ENCODE data around the gene NPAS2. TPM values are rescaled to one million over a fixed set of nuclear protein-coding genes. Genes with fewer than 3 reads are reported as not detected.

Gene NPAS2
- total RNA-seq, 2 donors from 2014 or later = 33.9 to 38.3 TPM

- Histone ChIP-seq H3K4me3 (no peak overlapping the region), H3K4me1 (no peaks in the 10 kb centered on the region), H3K27ac (no peak overlapping the region), H3K36me3 (no peaks in the 10 kb centered on the region), H3K9me3 (no peaks in the 10 kb centered on the region), H3K27me3 (no peaks in the 10 kb centered on the region), H3K9ac (ENCODE audit: low read depth in 2 of 2, low read length in 2 of 2) (no peak overlapping the region)
- TF ChIP-seq CTCF (IDR thresholded peaks at IDR 0.05) = no peak
- intact Hi-C loops (cut with DNase I) = no loop called here
- DNase-seq = no peak
These were observed 34.2 kb downstream of the NPAS2 start for GRCh38 chr2:100853909-100854810.

- Histone ChIP-seq H3K4me3 (no peak overlapping the region), H3K36me3 (no peaks in the 10 kb centered on the region), H3K4me1 (no peaks in the 10 kb centered on the region), H3K9me3 (no peaks in the 10 kb centered on the region), H3K27me3 (no peaks in the 10 kb centered on the region), H3K27ac (no peak overlapping the region), H3K9ac (ENCODE audit: low read depth in 2 of 2, low read length in 2 of 2) (no peak overlapping the region)
- DNase-seq = no peak
- intact Hi-C loops (cut with DNase I) = no loop called here
- no peak for TF ChIP-seq CTCF (IDR thresholded peaks at IDR 0.05)
These were observed 35.1 kb downstream of the NPAS2 start for GRCh38 chr2:100855084-100855483.

GRCh38 chr2:100855606-100856005 lies 35.7 kb downstream of the NPAS2 start:
- Histone ChIP-seq H3K9me3 (no peaks in the 10 kb centered on the region), H3K27me3 (no peaks in the 10 kb centered on the region), H3K4me1 (no peaks in the 10 kb centered on the region), H3K27ac (no peak overlapping the region), H3K9ac (ENCODE audit: low read depth in 2 of 2, low read length in 2 of 2) (no peak overlapping the region), H3K36me3 (no peaks in the 10 kb centered on the region), H3K4me3 (no peak overlapping the region)
- DNase-seq = no peak
- intact Hi-C loops (cut with DNase I) = no loop called here
- no peak for TF ChIP-seq CTCF (IDR thresholded peaks at IDR 0.05)

GRCh38 chr2:100856732-100857131 lies 36.8 kb downstream of the NPAS2 start:
- Histone ChIP-seq H3K36me3 (no peaks in the 10 kb centered on the region), H3K4me3 (no peak overlapping the region), H3K27me3 (no peaks in the 10 kb centered on the region), H3K27ac (no peak overlapping the region), H3K4me1 (no peaks in the 10 kb centered on the region), H3K9me3 (no peaks in the 10 kb centered on the region), H3K9ac (ENCODE audit: low read depth in 2 of 2, low read length in 2 of 2) (no peak overlapping the region)
- intact Hi-C loops (cut with DNase I) = no loop called here
- peak; percentile 60 for DNase-seq
- no peak for TF ChIP-seq CTCF (IDR thresholded peaks at IDR 0.05)

DNA sequence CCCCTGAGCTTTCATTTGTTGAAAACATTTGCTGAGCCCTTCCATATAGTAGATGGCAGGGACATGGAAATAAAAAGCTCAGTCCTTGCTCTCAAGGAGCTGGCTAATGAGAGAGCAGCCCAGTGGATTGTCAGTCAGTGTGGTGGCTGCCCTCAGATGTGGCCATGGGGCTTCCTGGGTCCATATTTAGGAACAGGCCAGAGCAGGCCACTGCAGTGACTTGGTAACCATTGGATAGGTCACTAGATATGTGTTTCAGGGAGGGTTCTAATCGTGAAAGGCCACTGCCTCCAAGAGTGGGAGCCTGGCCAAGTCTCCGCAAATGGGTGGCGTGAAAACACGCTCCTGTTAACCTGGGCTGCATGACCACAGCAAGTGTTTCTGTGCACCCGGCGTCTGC lies 37.4 kb downstream of the NPAS2 start:
- intact Hi-C loops (cut with DNase I) = no loop called here
- H3K4me3 ChIP-seq = no peak overlapping the region
- H3K9me3 ChIP-seq = no peaks in the 10 kb centered on the region
- H3K9ac ChIP-seq (ENCODE audit: low read depth in 2 of 2, low read length in 2 of 2) = no peak overlapping the region
- no peak for DNase-seq
- TF ChIP-seq CTCF (IDR thresholded peaks at IDR 0.05) = no peak
- no peaks in the 10 kb centered on the region for H3K4me1 ChIP-seq
- H3K27ac ChIP-seq = no peak overlapping the region
- no peaks in the 10 kb centered on the region for H3K36me3 ChIP-seq
- H3K27me3 ChIP-seq = no peaks in the 10 kb centered on the region
